MCF 10A (cell line): Measurements from ENCODE around the gene SLC49A4. TPM values are rescaled to one million over a fixed set of nuclear protein-coding genes. Genes with fewer than 3 reads are reported as not detected.

Source experiments
- BruUV-seq: library from RNA; stranded (reverse); fragments of 400-500 nt; replicated peaks from 2 replicates; lab custom pipeline; 2021; lab: Mats Ljungman, UMichigan
- CTCF ChIA-PET: fragments of 300-600 bp; sonication (Branson Sonifier 250); formaldehyde crosslinking; extraction: SDS; loops from one replicate; lab custom pipeline; 2021; ENCODE audit warnings: antibody characterized with exemption, inconsistent platforms; lab: Yijun Ruan, JAX
- POLR2A ChIA-PET: fragments of 300-600, 350-650 bp; sonication (Branson Sonifier 250); formaldehyde crosslinking; extraction: SDS; loops from one replicate; lab custom pipeline; 2020; ENCODE audit warnings: antibody characterized with exemption, inconsistent platforms; lab: Yijun Ruan, JAX
- DNase-seq: peaks from one replicate; pipeline ENCODE4 v3.0.0-alpha.2; 2018; ENCODE audit not compliant: unreplicated experiment
- H3K27ac Mint-ChIP-seq: one replicate; pipeline ENCODE4 v1.8.0; 2022; ENCODE audit warnings: mild to moderate bottlenecking, low read depth, mixed read lengths; ENCODE audit not compliant: unreplicated experiment
- H3K27me3 Mint-ChIP-seq: one replicate; pipeline ENCODE4 v1.8.0; 2022; ENCODE audit warnings: mixed read lengths; ENCODE audit not compliant: insufficient read depth, unreplicated experiment
- H3K36me3 Mint-ChIP-seq: one replicate; pipeline ENCODE4 v1.8.0; 2022; ENCODE audit warnings: mild to moderate bottlenecking, moderate library complexity, mixed read lengths; ENCODE audit not compliant: insufficient read depth, unreplicated experiment
- H3K4me1 Mint-ChIP-seq: one replicate; pipeline ENCODE4 v1.8.0; 2022; ENCODE audit warnings: mixed read lengths; ENCODE audit not compliant: insufficient read depth, unreplicated experiment
- H3K4me3 Mint-ChIP-seq: one replicate; pipeline ENCODE4 v1.8.0; 2022; ENCODE audit warnings: mild to moderate bottlenecking, moderate library complexity, mixed read lengths; ENCODE audit not compliant: unreplicated experiment
- H3K9me3 Mint-ChIP-seq: one replicate; pipeline ENCODE4 v1.8.0; 2022; ENCODE audit warnings: mixed read lengths; ENCODE audit not compliant: unreplicated experiment
- CTCF ChIP-seq: fragments of 200-600 bp; IDR thresholded peaks from one replicate; pipeline ENCODE4 v1.8.0; 2022; ENCODE audit warnings: antibody characterized with exemption, mild to moderate bottlenecking; ENCODE audit not compliant: unreplicated experiment
- intact Hi-C: fragments of 100-400 bp; cut with micrococcal nuclease; formaldehyde crosslinking; loops from 2 replicates; pipeline ENCODE4 v1.14.1; 2022
- total RNA-seq: library from RNA; stranded (reverse); gene quantifications from 2 replicates; pipeline ENCODE4 v1.2.3, GENCODE V29; 2022

The SLC49A4 gene
- total RNA-seq, 1 experiment from 2014 or later: 11.4 TPM

- Mint-ChIP-seq H3K9me3 (no peaks in the 10 kb centered on the region), H3K4me3 (no peak overlapping the region), H3K27me3 (no peaks in the 10 kb centered on the region), H3K27ac (no peak overlapping the region), H3K4me1 (peaks cover 5% of the 10 kb centered on the region), H3K36me3 (peaks cover 9% of the 10 kb centered on the region)
- no TSS peak for BruUV-seq
- CTCF ChIA-PET: interaction anchor here (0.6 to 1.0 kb wide), 2 partner anchors 70 to 393 kb away, joined by 4 read pairs; no protein-coding TSS in a partner anchor
- intact Hi-C loops: no loop called here
- POLR2A ChIA-PET: interaction anchor here (0.6 kb wide), 1 partner anchor 11 kb away, joined by 3 read pairs; no protein-coding TSS in a partner anchor
- DNase-seq: no peak
- no peak for TF ChIP-seq CTCF
Measured at GRCh38 chr3:122824465-122825381, 29.9 kb downstream of the SLC49A4 start.

- H3K4me3 Mint-ChIP-seq: no peak overlapping the region
- POLR2A ChIA-PET: interaction anchor here (0.6 kb wide), 2 partner anchors 12 to 229 kb away, joined by 3 read pairs; no protein-coding TSS in a partner anchor
- no TSS peak for BruUV-seq
- no peaks in the 10 kb centered on the region for H3K9me3 Mint-ChIP-seq
- H3K36me3 Mint-ChIP-seq: peaks cover 9% of the 10 kb centered on the region
- CTCF ChIA-PET: interaction anchor here (1.0 kb wide), 1 partner anchor 70 kb away, joined by 4 read pairs; no protein-coding TSS in a partner anchor
- peaks cover 5% of the 10 kb centered on the region for H3K4me1 Mint-ChIP-seq
- TF ChIP-seq CTCF: no peak
- intact Hi-C loops: no loop called here
- H3K27me3 Mint-ChIP-seq: no peaks in the 10 kb centered on the region
- no peak overlapping the region for H3K27ac Mint-ChIP-seq
- DNase-seq: no peak
Measured at GRCh38 chr3:122825460-122825859, 30.6 kb downstream of the SLC49A4 start.

- ChIA-PET CTCF (no interaction called here), POLR2A (interaction anchor here (0.6 kb wide), 1 partner anchor 229 kb away, joined by 3 read pairs; no protein-coding TSS in a partner anchor)
- no peak for TF ChIP-seq CTCF
- no peak for DNase-seq
- H3K9me3 Mint-ChIP-seq: no peaks in the 10 kb centered on the region
- no peak overlapping the region for H3K4me3 Mint-ChIP-seq
- no peak overlapping the region for H3K27ac Mint-ChIP-seq
- intact Hi-C loops: no loop called here
- no peaks in the 10 kb centered on the region for H3K27me3 Mint-ChIP-seq
- BruUV-seq: no TSS peak
- peaks cover 9% of the 10 kb centered on the region for H3K36me3 Mint-ChIP-seq
- peaks cover 5% of the 10 kb centered on the region for H3K4me1 Mint-ChIP-seq
Measured at GRCh38 chr3:122826278-122826677, 31.4 kb downstream of the SLC49A4 start.

GRCh38 chr3:122828281-122828680, 33.4 kb downstream of the SLC49A4 start:
- no peak for TF ChIP-seq CTCF
- ChIA-PET POLR2A (interaction anchor here (1.6 kb wide), 1 partner anchor 32 kb away, joined by 5 read pairs; no protein-coding TSS in a partner anchor), CTCF (no interaction called here)
- Mint-ChIP-seq H3K27me3 (no peaks in the 10 kb centered on the region), H3K4me3 (no peak overlapping the region), H3K9me3 (no peaks in the 10 kb centered on the region), H3K27ac (no peak overlapping the region), H3K4me1 (peaks cover 11% of the 10 kb centered on the region), H3K36me3 (peaks cover 14% of the 10 kb centered on the region)
- intact Hi-C loops: no loop called here
- no TSS peak for BruUV-seq
- no peak for DNase-seq
